Fibroblast of lung (primary cell): ENCODE results near the gene TMEM117. TPM values are rescaled to one million over a fixed set of nuclear protein-coding genes. Genes with fewer than 3 reads are reported as not detected.

Experiments used
- DNase-seq, 2 donors: peaks; one replicate each; pipeline versions ENCODE4 v3.0.0 to v3.0.0-alpha.2; 2010; ENCODE audit warnings: low read depth in 2 of 2
- H2AFZ ChIP-seq: 2 replicates; pipeline ENCODE4 v1.5.1; 2012; ENCODE audit warnings: low read length, control low read depth, inconsistent platforms
- H3K27ac ChIP-seq: 2 replicates; pipeline ENCODE4 v1.5.1; 2011; ENCODE audit warnings: low read length, control low read depth; ENCODE audit not compliant: insufficient read depth
- H3K27me3 ChIP-seq: 2 replicates; pipeline ENCODE4 v1.5.1; 2011; ENCODE audit warnings: mild to moderate bottlenecking, low read length; ENCODE audit not compliant: control insufficient read depth, insufficient read depth
- H3K36me3 ChIP-seq: 2 replicates; pipeline ENCODE4 v1.5.1; 2011; ENCODE audit warnings: low read length; ENCODE audit not compliant: control insufficient read depth, insufficient read depth
- H3K4me1 ChIP-seq: 2 replicates; pipeline ENCODE4 v1.5.1; 2011; ENCODE audit warnings: low read length; ENCODE audit not compliant: control insufficient read depth, insufficient read depth; ENCODE audit errors: extremely low read depth
- H3K4me2 ChIP-seq: 2 replicates; pipeline ENCODE4 v1.5.1; 2011; ENCODE audit warnings: low read length, control low read depth; ENCODE audit not compliant: insufficient read depth; ENCODE audit errors: extremely low read depth
- H3K4me3 ChIP-seq, 4 experiments: fragments of 200-600 bp in 1 of 4; sonication (generic) in 1 of 4; replicated peaks in 1 of 4; 2 replicates each; pipeline ENCODE4 v1.5.1; 2011 to 2016; ENCODE audit warnings: low read length in 4 of 4, low read depth in 3 of 4, mild to moderate bottlenecking in 3 of 4, control low read depth in 2 of 4, inconsistent platforms in 1 of 4, mixed read lengths in 1 of 4; ENCODE audit not compliant: insufficient read depth in 1 of 4; ENCODE audit errors: control extremely low read depth in 1 of 4
- H3K79me2 ChIP-seq: 2 replicates; pipeline ENCODE4 v1.5.1; 2012; ENCODE audit warnings: mild to moderate bottlenecking, low read length, inconsistent platforms; ENCODE audit not compliant: control insufficient read depth, insufficient read depth
- H3K9ac ChIP-seq: 2 replicates; pipeline ENCODE4 v1.5.1; 2011; ENCODE audit warnings: mild to moderate bottlenecking, low read length, control low read depth; ENCODE audit not compliant: insufficient read depth
- H3K9me3 ChIP-seq: 2 replicates; pipeline ENCODE4 v1.5.1; 2012; ENCODE audit warnings: low read depth, low read length; ENCODE audit not compliant: control insufficient read depth, insufficient read depth
- H4K20me1 ChIP-seq: 2 replicates; pipeline ENCODE4 v1.5.1; 2011; ENCODE audit warnings: low read length; ENCODE audit not compliant: control insufficient read depth, insufficient read depth; ENCODE audit errors: extremely low read depth
- EZH2 ChIP-seq: IDR thresholded peaks from 2 replicates; pipeline ENCODE4 v1.5.1; 2012; ENCODE audit warnings: low read length, control low read depth, mild to moderate bottlenecking; ENCODE audit errors: missing control alignments
- polyA plus RNA-seq, 2 donors: library from polyadenylated mRNA; depleted of rRNA in 1 of 2; stranded (reverse) in 1 of 2; unstranded in 1 of 2; fragments of >200 nt; gene quantifications; 2 replicates each; pipeline ENCODE4 v1.2.1, GENCODE V29; 2011 to 2012; ENCODE audit warnings: missing spikeins in 1 of 2
- total RNA-seq: library from RNA; depleted of rRNA; stranded (reverse); fragments of >200 nt; gene quantifications from 2 replicates; pipeline ENCODE4 v1.2.1, GENCODE V29; 2014
- TF ChIP-seq, protein P1 (sequence below), 2 donors: IDR thresholded peaks in 1 of 2; conservative IDR thresholded peaks in 1 of 2; 1 replicate in 1 of 2; 2 replicates in 1 of 2; pipeline ENCODE4 v1.5.1; 2011 to 2012; ENCODE audit warnings: low read length in 2 of 2, control low read depth in 1 of 2, inconsistent platforms in 1 of 2, low read depth in 1 of 2, mild to moderate bottlenecking in 1 of 2

The TMEM117 gene
- total and polyA plus RNA-seq, 2 donors (not counting 1 experiment from before 2014, with no cell fraction given), result 7.6 to 7.8 TPM

DNA sequence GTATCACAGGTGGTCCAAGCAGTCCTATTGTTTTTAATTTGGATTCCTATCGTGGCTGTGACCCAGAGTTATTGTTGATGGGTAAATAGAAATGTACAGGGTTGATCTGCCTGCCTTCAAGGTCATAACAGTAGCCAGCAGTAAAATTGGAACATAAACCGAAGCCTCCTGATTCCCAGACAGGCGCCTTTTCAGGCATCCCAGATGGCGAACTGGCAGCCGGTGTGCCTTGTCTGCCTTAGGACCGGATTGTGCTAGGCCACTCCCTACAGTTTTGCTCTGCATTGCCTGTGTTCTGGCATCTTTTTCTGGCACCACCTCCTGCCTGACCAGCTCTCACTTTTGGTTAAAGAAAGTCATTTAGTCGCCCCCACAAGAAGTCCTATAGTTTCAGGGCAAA, 22.2 kb downstream of the TMEM117 start:
- TF ChIP-seq EZH2, result no peak
- H3K9ac ChIP-seq, result no peak overlapping the region
- no peaks in the 10 kb centered on the region for H3K4me1 ChIP-seq
- H3K27me3 ChIP-seq, result no peaks in the 10 kb centered on the region
- H3K36me3 ChIP-seq, result no peaks in the 10 kb centered on the region
- DNase-seq, result no peak
- H4K20me1 ChIP-seq, result no peaks in the 10 kb centered on the region
- H3K27ac ChIP-seq, result no peak overlapping the region
- no peaks in the 10 kb centered on the region for H3K9me3 ChIP-seq
- no peak overlapping the region for H3K4me3 ChIP-seq
- H3K4me2 ChIP-seq, result no peak overlapping the region
- no peak overlapping the region for H2AFZ ChIP-seq
- H3K79me2 ChIP-seq, result no peaks in the 10 kb centered on the region

DNA sequence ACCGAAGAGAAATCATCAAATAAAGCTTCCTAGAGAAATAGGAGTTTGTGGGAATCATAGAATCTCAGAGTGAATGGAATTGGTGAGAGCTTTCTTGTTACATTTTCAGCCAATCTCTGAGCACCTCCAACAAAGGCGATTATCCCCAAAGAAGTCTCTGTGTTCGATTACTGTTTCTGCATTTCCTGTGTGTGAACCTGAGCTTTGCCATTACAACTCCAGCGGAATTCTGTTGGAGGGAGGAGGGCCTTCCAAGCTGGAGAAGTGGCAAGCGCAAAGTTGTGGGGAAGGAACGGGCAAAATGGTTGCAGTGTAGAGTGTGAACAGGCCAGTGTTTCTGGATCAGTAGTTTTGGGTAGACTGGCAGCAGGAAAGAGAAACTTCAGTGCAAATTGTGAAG, 23.1 kb downstream of the TMEM117 start:
- no peak overlapping the region for H3K4me3 ChIP-seq
- H3K27me3 ChIP-seq, result no peaks in the 10 kb centered on the region
- H3K36me3 ChIP-seq, result no peaks in the 10 kb centered on the region
- H3K9me3 ChIP-seq, result no peaks in the 10 kb centered on the region
- no peak overlapping the region for H2AFZ ChIP-seq
- no peaks in the 10 kb centered on the region for H4K20me1 ChIP-seq
- no peak overlapping the region for H3K9ac ChIP-seq
- DNase-seq, result no peak
- H3K79me2 ChIP-seq, result no peaks in the 10 kb centered on the region
- H3K4me1 ChIP-seq, result no peaks in the 10 kb centered on the region
- H3K4me2 ChIP-seq, result no peak overlapping the region
- H3K27ac ChIP-seq, result no peak overlapping the region
- no peak for TF ChIP-seq EZH2
- TF ChIP-seq, protein P1, sequence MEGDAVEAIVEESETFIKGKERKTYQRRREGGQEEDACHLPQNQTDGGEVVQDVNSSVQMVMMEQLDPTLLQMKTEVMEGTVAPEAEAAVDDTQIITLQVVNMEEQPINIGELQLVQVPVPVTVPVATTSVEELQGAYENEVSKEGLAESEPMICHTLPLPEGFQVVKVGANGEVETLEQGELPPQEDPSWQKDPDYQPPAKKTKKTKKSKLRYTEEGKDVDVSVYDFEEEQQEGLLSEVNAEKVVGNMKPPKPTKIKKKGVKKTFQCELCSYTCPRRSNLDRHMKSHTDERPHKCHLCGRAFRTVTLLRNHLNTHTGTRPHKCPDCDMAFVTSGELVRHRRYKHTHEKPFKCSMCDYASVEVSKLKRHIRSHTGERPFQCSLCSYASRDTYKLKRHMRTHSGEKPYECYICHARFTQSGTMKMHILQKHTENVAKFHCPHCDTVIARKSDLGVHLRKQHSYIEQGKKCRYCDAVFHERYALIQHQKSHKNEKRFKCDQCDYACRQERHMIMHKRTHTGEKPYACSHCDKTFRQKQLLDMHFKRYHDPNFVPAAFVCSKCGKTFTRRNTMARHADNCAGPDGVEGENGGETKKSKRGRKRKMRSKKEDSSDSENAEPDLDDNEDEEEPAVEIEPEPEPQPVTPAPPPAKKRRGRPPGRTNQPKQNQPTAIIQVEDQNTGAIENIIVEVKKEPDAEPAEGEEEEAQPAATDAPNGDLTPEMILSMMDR (conservative IDR thresholded peaks at IDR 0.05 in 1 of 2, IDR thresholded peaks at IDR 0.05 in 1 of 2; ENCODE audit: low read depth in 1 of 2, low read length in 2 of 2), result no peak

DNA sequence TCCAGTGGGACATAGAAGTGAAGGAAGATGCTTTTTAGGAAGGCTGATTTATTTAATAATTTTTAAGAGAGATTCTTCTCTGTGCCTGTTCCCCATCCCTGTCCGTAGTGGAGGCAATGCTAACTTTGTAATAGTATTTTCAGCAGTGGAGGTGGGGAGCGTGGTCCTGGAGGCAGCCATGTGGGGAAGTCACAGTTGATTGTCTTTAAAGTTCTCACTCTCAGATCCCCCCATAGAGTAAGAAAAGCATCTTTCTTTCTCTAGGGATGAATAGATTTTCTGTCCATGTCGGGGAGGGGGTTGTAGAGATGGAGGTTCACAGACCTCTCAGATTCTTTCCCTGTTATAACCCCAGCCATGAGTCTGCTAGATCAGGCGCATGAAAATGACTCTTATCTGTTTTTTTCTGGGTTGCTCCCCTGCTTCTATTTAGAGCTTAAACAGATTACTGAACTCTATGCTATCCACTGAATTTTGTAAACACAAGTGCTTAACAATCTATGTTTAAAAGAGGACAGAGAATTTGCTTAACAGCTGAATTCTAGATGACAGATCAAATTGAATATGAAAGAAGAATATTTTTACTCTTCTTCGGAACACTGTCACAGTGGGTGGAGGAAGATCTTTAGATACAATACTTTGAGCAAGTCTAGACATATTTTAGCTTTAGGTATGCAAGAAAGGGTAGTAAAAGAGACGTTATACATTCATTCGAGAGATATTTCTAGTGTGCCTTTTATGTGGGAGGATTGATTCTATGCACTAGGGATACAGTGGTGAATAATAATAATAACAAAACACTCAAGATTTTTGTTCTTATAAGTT, 25.3 kb downstream of the TMEM117 start:
- no peaks in the 10 kb centered on the region for H4K20me1 ChIP-seq
- no peak overlapping the region for H3K4me2 ChIP-seq
- H2AFZ ChIP-seq, result no peak overlapping the region
- no peak overlapping the region for H3K9ac ChIP-seq
- no peak overlapping the region for H3K27ac ChIP-seq
- H3K9me3 ChIP-seq, result no peaks in the 10 kb centered on the region
- H3K27me3 ChIP-seq, result no peaks in the 10 kb centered on the region
- H3K79me2 ChIP-seq, result no peaks in the 10 kb centered on the region
- H3K4me3 ChIP-seq, result no peak overlapping the region
- no peaks in the 10 kb centered on the region for H3K4me1 ChIP-seq
- no peak for DNase-seq
- H3K36me3 ChIP-seq, result no peaks in the 10 kb centered on the region
- no peak for TF ChIP-seq EZH2
- TF ChIP-seq, protein P1 (conservative IDR thresholded peaks at IDR 0.05 in 1 of 2, IDR thresholded peaks at IDR 0.05 in 1 of 2; ENCODE audit: low read depth in 1 of 2, low read length in 2 of 2), result no peak
